ENCODE results near the gene GPR137.
"Not testable (repeated sequence)": the region's sequence is repeated elsewhere in the genome, so short reads cannot be mapped to it uniquely, and the experiment has no call there.

The GPR137 gene

DNA sequence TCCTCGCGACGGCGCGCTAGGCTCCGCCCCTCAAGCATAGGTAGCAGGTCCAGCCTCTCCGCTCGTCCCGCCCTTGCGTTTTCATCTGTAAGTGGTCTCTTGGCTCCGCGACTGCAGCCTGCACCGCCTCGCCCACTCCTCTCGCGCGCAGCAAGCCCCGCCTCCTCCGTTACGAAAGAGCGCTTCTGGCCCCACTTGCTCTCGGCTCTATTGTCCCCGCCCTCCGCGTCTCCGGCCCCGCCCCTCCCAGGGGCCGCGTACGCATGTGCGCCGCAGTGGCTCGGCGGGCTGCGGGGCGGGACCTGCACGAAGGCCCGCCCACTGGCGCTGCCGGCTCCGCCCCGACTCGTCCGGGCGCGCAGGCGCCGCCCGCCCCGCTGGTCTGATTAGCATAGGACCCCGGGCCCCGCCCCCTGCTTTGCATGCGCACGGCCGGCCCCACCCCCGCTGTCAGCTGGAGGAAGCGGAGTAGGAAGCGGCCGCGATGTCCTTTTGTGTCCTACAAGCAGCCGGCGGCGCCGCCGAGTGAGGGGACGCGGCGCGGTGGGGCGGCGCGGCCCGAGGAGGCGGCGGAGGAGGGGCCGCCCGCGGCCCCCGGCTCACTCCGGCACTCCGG, 19.5 kb downstream of the GPR137 start, which contains the start of gene ESRRA:
ESRRA (plus strand) TSS at position 450 of the 616 bp plus-strand sequence. CDS start 1,656 bp downstream, outside the sequence.
- DNase-seq = peak; percentile 98

DNA sequence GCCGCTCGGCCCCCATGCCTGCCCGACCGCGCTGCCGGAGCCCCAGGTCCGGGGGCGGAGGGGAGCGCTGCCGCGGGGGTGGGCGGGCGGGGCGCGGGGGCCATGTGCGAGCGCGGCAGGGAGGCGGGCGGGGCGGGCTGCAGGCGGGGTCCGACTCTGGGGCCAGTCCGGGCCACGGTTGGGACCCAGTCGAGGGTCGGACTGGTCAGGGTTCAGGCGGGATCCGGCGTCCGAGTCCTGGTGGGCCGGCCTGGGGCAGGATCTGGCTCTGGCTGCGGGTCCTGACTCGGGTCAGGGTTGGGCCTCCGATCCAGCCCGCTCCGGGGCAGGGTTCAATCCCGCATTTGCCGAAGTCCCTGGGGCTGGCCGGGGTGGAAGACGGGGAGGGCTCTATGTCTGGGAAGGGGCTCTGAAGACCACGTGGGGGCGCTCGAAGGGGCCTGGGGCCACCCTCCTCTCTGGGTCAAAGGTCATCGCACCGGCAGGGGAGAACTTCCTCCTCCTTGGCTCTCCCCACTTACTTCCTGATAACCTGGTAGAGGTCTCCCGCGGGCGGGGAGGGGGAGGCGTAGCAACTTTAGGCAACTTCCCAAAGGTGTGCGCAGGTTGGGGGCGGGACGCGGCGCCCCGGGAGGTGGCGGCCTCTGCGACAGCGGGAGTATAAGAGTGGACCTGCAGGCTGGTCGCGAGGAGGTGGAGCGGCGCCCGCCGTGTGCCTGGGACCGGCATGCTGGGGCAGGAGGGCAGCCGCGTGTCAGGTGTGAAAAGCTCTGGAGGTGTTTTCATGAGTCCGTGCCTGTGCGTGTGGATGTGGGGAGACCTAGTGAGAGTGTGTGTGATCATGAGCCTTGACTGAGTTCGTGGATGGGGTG, 20.3 kb downstream of the GPR137 start:
- DNase-seq = peak; percentile 61

DNA sequence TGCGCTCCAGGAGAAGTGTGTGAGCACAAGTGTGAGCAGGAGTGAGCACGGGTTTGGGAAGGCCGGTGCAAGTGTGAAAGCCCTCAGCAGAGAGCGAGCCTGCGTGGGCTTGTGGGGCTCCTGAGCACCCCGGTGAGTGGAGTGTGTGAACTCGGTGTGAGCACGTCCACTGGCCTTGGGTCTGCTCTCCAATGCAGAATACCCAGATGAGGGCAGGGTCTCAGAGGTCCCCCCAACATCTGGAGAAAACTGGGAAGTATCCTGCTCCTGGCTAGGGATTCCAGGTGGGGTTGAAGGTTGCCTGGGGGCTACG, 20.9 kb downstream of the GPR137 start:
- no peak for DNase-seq

DNA sequence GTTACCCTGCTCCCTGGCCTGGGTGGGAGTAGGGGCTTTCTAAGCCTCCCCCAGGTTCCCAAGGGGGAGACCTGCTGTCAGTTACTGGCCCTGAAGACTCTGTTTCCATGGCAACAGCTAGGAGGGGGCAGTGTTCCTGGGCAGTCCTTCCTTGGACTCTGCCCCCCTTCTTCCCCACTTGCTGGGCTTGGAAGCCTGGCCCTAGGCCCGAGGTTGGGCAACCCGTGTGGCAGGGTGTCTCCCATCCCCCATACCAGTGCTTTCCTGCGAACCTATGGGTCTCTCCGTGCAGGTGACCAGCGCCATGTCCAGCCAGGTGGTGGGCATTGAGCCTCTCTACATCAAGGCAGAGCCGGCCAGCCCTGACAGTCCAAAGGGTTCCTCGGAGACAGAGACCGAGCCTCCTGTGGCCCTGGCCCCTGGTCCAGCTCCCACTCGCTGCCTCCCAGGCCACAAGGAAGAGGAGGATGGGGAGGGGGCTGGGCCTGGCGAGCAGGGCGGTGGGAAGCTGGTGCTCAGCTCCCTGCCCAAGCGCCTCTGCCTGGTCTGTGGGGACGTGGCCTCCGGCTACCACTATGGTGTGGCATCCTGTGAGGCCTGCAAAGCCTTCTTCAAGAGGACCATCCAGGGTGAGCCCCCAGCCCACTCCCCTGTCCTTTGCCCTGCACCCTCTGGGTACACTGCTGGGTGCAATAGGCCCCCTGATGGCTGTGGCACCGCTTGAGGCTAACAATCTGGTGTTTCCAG, 21.4 kb downstream of the GPR137 start:
- no peak for DNase-seq

DNA sequence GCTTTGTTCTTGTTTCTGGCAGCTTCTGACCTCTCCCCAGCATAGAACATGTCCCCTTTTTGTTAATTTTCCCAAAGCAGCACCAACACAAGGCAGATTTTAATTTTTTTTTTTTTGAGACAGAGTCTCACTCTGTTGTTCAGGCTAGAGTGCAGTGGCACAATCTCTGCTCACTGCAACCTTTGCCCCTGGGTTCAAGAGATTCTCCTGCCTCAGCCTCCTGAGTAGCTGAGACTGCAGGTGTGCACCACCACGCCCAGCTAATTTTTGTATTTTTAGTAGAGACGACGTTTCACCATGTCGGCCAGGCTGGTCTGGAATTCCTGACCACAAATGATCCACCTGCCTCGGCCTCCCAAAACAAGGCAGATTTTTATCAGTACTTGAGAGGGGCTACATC, 22.1 kb downstream of the GPR137 start:
- DNase-seq = not testable (repeated sequence)

DNA sequence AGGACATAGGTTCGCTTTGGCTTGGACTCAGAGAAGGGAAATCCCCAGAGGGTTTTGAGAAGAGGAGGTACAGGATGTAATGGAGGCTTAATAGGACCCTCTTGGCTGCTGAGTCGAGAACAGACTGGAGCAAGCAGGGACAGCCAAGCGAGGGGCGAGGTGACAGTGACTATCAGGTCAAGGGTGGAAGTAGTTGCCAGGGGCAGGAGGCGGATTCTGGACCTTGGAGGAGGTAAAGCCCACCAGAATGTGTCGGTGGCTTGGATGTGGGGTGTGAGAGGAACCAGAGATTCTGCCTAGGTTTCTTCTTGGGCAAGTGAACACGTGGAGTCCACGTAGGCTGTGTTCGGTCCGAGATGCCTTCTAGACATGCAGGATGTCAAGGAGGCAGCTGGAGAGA, 27.3 kb downstream of the GPR137 start:
- no peak for DNase-seq

DNA sequence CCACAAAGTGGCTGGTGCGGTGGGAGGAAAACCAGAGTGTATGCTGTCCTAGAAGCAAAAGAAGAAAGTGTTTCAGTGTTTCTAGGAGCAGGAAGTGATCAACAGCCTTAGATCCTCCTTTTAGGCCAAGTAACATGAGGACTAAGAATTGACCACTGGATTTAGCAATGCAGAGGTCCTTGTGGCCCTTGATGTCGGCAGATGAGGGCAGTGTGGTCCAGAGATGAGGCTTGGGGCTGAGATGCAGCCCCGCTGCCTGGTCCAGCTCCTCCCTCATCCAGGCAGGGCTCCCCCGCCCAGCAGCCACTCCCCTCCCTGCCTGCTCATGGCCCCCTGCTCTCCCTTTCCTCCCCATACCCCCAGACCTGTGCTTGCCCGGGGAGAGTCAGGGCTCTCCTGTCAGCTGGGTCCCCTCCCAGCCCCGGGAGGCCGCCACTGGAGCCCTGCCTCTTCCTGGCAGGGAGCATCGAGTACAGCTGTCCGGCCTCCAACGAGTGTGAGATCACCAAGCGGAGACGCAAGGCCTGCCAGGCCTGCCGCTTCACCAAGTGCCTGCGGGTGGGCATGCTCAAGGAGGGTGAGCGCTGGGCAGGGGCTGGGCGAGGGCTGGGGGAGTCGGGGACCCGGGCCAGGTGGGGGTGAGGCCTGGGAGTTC, 28.0 kb downstream of the GPR137 start:
- DNase-seq = no peak

DNA sequence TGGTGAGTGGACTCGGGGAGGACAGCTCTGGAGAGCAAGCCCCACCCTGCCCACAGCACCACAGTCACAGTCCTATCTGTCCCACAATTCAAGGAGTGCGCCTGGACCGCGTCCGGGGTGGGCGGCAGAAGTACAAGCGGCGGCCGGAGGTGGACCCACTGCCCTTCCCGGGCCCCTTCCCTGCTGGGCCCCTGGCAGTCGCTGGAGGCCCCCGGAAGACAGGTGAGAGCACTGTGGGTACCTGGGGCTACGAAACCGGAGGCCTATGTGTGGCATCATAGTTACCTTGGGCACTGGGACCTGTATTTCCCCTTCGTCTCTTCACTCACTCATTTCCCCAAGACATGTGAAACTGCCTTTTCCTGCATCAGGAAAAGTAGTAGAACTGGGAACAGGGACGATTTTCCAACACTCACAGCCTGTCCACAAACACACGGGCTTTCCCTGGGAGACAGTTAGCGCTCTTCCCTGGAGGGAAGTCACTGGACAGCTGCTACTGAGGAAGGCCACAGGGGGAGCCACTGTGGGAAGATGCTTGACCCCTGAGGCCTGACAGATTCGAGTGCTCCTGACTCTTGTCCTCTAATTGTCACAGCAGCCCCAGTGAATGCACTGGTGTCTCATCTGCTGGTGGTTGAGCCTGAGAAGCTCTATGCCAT, 28.6 kb downstream of the GPR137 start:
- DNase-seq = no peak

DNA sequence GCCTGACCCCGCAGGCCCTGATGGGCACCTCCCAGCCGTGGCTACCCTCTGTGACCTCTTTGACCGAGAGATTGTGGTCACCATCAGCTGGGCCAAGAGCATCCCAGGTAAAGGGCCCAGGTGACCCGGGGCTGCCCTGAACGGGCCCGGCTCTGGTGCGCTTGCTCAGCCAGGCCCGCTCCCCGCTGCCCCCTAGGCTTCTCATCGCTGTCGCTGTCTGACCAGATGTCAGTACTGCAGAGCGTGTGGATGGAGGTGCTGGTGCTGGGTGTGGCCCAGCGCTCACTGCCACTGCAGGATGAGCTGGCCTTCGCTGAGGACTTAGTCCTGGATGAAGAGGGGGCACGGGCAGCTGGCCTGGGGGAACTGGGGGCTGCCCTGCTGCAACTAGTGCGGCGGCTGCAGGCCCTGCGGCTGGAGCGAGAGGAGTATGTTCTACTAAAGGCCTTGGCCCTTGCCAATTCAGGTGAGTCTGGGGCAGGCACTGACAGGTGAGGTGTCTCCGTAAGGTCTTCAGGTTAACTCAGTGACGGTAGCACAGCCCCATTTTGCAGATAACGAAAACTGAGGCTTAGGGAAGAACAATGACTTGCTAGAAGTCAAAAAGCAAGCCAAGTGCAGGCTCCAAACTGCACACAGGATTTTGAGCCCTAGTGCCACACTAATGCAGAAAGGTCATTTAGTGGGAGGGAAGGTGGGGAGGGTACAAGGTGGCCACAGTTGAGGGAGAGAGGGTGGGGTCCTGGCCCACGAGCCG, 29.3 kb downstream of the GPR137 start:
- DNase-seq = no peak

DNA sequence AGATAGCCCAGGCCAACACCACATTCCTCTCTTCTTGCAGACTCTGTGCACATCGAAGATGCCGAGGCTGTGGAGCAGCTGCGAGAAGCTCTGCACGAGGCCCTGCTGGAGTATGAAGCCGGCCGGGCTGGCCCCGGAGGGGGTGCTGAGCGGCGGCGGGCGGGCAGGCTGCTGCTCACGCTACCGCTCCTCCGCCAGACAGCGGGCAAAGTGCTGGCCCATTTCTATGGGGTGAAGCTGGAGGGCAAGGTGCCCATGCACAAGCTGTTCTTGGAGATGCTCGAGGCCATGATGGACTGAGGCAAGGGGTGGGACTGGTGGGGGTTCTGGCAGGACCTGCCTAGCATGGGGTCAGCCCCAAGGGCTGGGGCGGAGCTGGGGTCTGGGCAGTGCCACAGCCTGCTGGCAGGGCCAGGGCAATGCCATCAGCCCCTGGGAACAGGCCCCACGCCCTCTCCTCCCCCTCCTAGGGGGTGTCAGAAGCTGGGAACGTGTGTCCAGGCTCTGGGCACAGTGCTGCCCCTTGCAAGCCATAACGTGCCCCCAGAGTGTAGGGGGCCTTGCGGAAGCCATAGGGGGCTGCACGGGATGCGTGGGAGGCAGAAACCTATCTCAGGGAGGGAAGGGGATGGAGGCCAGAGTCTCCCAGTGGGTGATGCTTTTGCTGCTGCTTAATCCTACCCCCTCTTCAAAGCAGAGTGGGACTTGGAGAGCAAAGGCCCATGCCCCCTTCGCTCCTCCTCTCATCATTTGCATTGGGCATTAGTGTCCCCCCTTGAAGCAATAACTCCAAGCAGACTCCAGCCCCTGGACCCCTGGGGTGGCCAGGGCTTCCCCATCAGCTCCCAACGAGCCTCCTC, 30.2 kb downstream of the GPR137 start:
- not testable (repeated sequence) for DNase-seq

DNA sequence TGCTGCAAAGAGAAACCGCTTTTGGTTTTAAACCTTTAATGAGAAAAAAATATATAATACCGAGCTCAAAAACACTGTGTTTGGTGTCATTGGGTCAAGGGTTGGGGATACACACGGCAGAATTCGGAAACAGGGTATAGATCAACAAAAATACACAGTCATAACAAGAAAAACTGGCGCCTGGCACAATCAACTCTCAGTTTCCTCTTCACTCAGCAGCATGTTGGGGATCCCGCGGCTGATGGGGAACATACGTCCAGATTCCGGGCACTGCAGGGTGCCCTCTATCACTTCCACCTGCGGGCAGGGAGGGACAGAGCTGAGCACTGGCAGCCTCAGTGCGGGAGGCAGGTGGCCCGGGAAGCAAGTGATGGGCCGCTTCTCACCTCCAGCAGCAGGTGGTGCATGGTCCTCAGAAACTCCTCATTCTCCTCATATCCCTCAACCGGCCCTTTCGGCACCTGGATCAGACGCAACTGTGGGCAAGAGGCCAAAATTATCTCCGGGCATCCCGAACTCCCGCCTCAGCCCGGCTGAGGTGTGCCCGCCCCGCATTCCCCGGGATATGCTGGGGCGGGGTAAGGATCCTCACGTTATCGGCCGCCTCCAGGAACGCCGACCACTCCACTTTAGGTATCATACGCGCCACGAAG, 31.1 kb downstream of the GPR137 start:
- DNase-seq = no peak

DNA sequence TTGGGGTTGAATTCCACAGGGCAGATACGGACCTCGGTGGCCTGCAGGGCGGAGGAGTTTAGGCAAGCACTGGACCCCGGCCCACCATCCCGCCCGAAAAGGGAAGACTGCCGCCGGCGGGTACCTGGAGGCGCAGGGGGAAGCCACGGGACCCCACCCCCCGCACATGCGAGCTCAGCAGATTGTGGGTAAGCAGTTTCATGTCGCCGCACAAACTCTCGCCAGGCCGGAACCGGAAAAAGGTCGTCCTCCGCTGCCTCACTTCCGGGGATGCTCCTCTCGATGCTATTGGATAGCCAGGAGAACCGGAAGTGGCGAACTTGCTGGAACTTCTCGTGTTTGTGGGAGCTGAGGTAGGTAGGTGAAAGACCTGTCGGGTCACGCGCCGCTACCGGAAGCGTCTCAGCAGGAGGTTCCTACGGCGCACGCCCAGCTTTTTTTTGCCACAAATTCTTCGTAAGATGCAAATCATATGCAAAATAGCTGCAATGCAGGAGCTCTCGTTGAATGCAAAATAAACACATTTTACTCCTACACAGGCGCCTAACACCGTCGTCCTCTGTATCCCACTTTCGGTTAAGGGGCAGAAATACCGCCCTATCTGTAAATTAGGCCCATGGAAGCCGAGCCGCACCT, 31.8 kb downstream of the GPR137 start, which contains the start of gene TRMT112:
TRMT112 (minus strand) TSS at position 235 of the 636 bp plus-strand sequence; CDS start at position 202, 33 bp downstream.
- peak; percentile 92 for DNase-seq

DNA sequence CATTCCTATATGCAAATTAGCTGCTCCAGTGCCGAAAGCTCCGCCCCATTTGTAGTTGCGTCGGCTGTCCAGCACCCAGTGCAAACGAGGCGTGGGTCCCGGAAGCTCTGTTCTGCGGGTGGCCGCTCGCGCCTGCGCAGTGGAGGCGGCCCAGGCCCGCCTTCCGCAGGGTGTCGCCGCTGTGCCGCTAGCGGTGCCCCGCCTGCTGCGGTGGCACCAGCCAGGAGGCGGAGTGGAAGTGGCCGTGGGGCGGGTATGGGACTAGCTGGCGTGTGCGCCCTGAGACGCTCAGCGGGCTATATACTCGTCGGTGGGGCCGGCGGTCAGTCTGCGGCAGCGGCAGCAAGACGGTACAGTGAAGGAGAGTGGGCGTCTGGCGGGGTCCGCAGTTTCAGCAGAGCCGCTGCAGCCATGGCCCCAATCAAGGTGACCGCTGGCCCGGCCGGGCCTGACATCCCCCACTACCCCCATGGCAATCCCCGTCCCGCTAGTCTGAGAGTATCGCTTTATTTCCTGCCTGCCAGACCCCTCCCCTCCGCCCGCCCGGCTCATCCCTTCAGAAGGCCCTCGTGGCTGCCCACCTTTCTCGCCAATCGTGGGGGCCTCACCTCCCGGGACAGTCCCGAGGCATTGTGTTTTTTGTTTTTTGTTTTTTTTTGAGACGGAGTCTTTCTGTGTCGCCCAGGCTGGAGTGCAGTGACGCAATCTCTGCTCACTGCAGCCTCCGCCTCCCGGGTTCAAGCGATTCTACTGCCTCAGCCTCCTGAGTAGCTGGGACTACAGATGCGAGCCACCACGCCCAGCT, 32.5 kb downstream of the GPR137 start, which contains the start of gene PRDX5:
PRDX5 (plus strand) TSS at position 161 of the 805 bp plus-strand sequence; CDS start at position 256, 95 bp downstream.
- DNase-seq = peak; percentile 94

DNA sequence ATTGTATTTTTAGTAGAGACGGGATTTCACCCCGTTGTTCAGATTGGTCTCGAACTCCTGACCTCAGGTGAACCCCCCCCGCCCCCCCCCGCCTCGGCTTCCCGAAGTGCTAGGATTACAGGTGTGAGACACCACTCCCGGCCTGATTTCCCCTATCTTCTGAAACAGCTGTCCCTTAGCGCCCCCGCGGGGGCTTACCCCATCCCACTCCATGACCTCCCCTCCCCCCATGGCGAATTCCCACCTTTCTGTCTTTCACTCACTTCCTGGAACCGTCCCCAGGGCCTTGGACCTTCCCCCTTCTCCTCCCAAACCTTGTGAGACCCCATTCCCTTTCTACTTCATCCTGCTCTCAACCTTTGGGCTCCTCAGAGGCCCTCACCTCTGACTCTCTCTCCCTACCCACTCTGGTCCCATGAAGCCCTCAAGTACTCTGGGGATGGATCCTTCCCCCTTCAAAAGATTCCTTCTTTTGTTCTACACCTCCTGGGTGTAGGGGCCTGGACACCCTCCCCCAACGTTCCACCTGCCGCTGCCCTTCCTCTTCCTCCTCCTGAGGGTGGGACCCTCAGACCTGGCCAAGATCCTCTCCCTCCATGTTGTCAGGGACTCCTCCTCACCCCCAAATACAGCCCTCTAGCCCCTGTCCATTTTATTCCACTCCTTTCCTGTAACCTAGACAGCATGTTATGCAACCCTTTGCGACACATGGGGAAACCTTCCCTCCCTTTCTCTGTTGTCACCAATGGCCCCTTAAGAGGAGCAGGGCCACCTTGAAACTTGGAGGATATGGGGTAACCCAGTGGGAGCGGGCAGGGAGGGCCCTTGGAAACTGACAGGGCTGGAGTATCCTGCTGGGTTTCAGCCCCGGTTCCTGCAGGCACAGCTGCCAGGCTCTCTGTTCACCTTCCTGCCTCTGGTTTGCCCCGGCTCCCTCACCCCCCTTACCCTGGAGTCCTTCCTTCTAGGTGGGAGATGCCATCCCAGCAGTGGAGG, 33.4 kb downstream of the GPR137 start:
- no peak for DNase-seq

DNA sequence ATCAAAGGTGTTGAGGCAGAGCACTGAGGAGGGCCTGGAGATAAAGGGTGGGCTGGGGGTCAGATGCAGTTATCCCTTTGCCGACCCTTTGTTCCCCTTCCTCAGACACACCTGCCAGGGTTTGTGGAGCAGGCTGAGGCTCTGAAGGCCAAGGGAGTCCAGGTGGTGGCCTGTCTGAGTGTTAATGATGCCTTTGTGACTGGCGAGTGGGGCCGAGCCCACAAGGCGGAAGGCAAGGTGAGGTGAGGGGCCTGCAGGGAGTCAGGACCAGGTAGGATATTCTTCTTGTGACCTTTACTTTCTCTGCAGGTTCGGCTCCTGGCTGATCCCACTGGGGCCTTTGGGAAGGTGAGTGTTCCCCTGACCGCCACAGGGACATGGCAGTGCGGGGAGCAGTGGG, 34.9 kb downstream of the GPR137 start:
- DNase-seq = no peak

DNA sequence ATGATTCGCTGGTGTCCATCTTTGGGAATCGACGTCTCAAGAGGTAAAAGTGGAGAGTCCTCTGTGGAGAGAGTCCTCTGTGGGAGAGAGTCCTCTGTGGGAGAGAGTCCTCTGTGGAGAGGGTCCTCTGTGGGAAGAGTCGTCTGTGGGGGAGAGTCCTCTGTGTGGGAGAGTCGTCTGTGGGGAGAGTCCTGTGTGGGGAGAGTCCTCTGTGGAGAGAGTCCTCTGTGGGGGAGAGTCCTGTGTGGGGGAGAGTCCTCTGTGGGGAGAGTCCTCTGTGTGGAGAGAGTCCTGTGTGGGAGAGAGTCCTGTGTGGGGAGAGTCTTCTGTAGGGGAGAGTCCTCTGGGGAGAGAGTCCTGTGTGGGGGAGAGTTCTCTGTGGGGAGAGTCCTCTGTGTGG, 35.4 kb downstream of the GPR137 start:
- DNase-seq = no peak

DNA sequence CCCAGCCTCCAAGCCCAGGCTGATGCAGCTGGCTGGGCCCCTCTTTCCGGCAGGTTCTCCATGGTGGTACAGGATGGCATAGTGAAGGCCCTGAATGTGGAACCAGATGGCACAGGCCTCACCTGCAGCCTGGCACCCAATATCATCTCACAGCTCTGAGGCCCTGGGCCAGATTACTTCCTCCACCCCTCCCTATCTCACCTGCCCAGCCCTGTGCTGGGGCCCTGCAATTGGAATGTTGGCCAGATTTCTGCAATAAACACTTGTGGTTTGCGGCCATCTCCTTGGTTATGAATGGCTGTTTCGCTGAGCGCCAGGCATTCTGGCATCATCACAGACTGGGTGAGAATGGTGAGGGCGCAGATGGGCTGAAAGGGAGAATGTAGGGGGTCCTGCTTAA, 35.9 kb downstream of the GPR137 start:
- no peak for DNase-seq

Measured in T1000 (cell line).